CD4-positive, alpha-beta T cell (primary cell): Measurements from ENCODE around the gene AGXT. TPM values are rescaled to one million over a fixed set of nuclear protein-coding genes. Genes with fewer than 3 reads are reported as not detected.

Experiments used
- ATAC-seq: fragments of 200-7000 bp; cut with Tn5 transposase; one replicate; pipeline ENCODE4 v1.10.0; 2022; ENCODE audit warnings: mild to moderate bottlenecking; ENCODE audit not compliant: poor library complexity
- CTCF ChIA-PET: fragments of 350-600 bp; sonication (Branson Sonifier 250); formaldehyde crosslinking; loops from one replicate; lab custom pipeline; 2021; ENCODE audit warnings: antibody characterized with exemption, inconsistent platforms; lab: Charles Lee
- POLR2A ChIA-PET: fragments of 350-600 bp; sonication (Branson Sonifier 250); formaldehyde crosslinking; loops from one replicate; lab custom pipeline; 2021; ENCODE audit warnings: antibody characterized with exemption, inconsistent platforms; lab: Charles Lee
- DNase-seq, 14 experiments: peaks; one replicate each; pipeline ENCODE4 v3.0.0-alpha.2; 2013 to 2020; ENCODE audit warnings: mixed read lengths in 2 of 14
- H3K27ac ChIP-seq, 2 donors: one replicate each; pipeline versions ENCODE4 v1.5.1 to v1.7.0; 2013; ENCODE audit warnings: low read length in 2 of 2, low read depth in 1 of 2, mild to moderate bottlenecking in 1 of 2
- H3K27me3 ChIP-seq, 2 experiments: 1 replicate in 1 of 2; 2 replicates in 1 of 2; pipeline versions ENCODE4 v1.6.1 to v1.7.0; 2013; ENCODE audit warnings: low read length in 2 of 2, control low read depth in 1 of 2, mild to moderate bottlenecking in 1 of 2, moderate library complexity in 1 of 2; ENCODE audit not compliant: insufficient read depth in 2 of 2, control insufficient read depth in 1 of 2
- H3K36me3 ChIP-seq: one replicate; pipeline ENCODE4 v1.6.1; 2013; ENCODE audit warnings: low read length, control low read depth; ENCODE audit not compliant: insufficient read depth
- H3K4me1 ChIP-seq: one replicate; pipeline ENCODE4 v1.6.1; 2013; ENCODE audit warnings: low read length, control low read depth; ENCODE audit not compliant: insufficient read depth
- H3K4me3 ChIP-seq: one replicate; pipeline ENCODE4 v1.5.1; 2013; ENCODE audit warnings: mild to moderate bottlenecking, low read length, moderate library complexity
- H3K9me3 ChIP-seq, 2 experiments: 1 replicate in 1 of 2; 2 replicates in 1 of 2; pipeline versions ENCODE4 v1.6.1 to v1.7.0; 2013; ENCODE audit warnings: low read length in 2 of 2, mild to moderate bottlenecking in 2 of 2, control low read depth in 1 of 2, moderate library complexity in 1 of 2; ENCODE audit not compliant: control insufficient read depth in 1 of 2, insufficient read depth in 1 of 2
- H3K27ac Mint-ChIP-seq: one replicate; pipeline ENCODE4 v1.8.0; 2020; ENCODE audit warnings: mixed read lengths
- H3K27me3 Mint-ChIP-seq: one replicate; pipeline ENCODE4 v1.8.0; 2021; ENCODE audit warnings: mixed read lengths
- H3K36me3 Mint-ChIP-seq: one replicate; pipeline ENCODE4 v1.8.0; 2021; ENCODE audit warnings: low read depth, mixed read lengths
- H3K4me1 Mint-ChIP-seq: one replicate; pipeline ENCODE4 v1.8.0; 2021; ENCODE audit warnings: low read depth, mixed read lengths
- H3K4me3 Mint-ChIP-seq: one replicate; pipeline ENCODE4 v1.8.0; 2020; ENCODE audit warnings: mild to moderate bottlenecking, mixed read lengths
- H3K9me3 Mint-ChIP-seq: one replicate; pipeline ENCODE4 v1.8.0; 2020; ENCODE audit warnings: mixed read lengths
- CTCF ChIP-seq: fragments of 200-600 bp; IDR thresholded peaks from one replicate; pipeline ENCODE4 v1.8.0; 2022; ENCODE audit warnings: antibody characterized with exemption, mild to moderate bottlenecking
- intact Hi-C, 2 experiments: fragments of 100-400 bp; cut with DNase I in 1 of 2; cut with micrococcal nuclease in 1 of 2; formaldehyde crosslinking; loops; one replicate each; pipeline versions ENCODE4 v1.15.1 to v1.9.0; 2023 to 2025; cut with DNase I, micrococcal nuclease
- total RNA-seq, 174 experiments: library from RNA in 2 of 174; stranded (reverse) in 2 of 174; gene quantifications; one replicate each; pipeline ENCODE4 v1.2.3 and lab custom pipeline; 2021 to 2026

Gene AGXT
- total RNA-seq, 2 experiments from 2014 or later, result not detected

GRCh38 chr2:240893363-240893844, 24.8 kb downstream of the AGXT start:
- Histone ChIP-seq H3K9me3 (no peaks in the 10 kb centered on the region), H3K27me3 (no peaks in the 10 kb centered on the region), H3K36me3 (no peaks in the 10 kb centered on the region), H3K4me1 (no peaks in the 10 kb centered on the region), H3K4me3 (no peak overlapping the region), H3K27ac (no peak overlapping the region)
- TF ChIP-seq CTCF, result no peak
- CTCF ChIA-PET, result no interaction called here
- H3K4me3 Mint-ChIP-seq, result no peak overlapping the region
- no peaks in the 10 kb centered on the region for H3K27me3 Mint-ChIP-seq
- no peaks in the 10 kb centered on the region for H3K4me1 Mint-ChIP-seq
- H3K27ac Mint-ChIP-seq, result no peak overlapping the region
- no peaks in the 10 kb centered on the region for H3K36me3 Mint-ChIP-seq
- intact Hi-C loops, result no loop called here
- no peak for ATAC-seq
- H3K9me3 Mint-ChIP-seq, result no peaks in the 10 kb centered on the region
- POLR2A ChIA-PET, result no interaction called here
- peak in 3 of 14 experiments; percentile 9 to 36 (median 20) for DNase-seq

- CTCF ChIA-PET, result no interaction called here
- Mint-ChIP-seq H3K36me3 (no peaks in the 10 kb centered on the region), H3K4me3 (no peak overlapping the region), H3K27me3 (no peaks in the 10 kb centered on the region), H3K9me3 (no peaks in the 10 kb centered on the region), H3K4me1 (no peaks in the 10 kb centered on the region), H3K27ac (no peak overlapping the region)
- Histone ChIP-seq H3K27ac (no peak overlapping the region), H3K4me3 (no peak overlapping the region), H3K27me3 (no peaks in the 10 kb centered on the region), H3K9me3 (no peaks in the 10 kb centered on the region), H3K4me1 (no peaks in the 10 kb centered on the region), H3K36me3 (no peaks in the 10 kb centered on the region)
- DNase-seq (no peak), ATAC-seq (no peak)
- intact Hi-C loops, result no loop called here
- POLR2A ChIA-PET, result no interaction called here
- TF ChIP-seq CTCF, result no peak
Measured at GRCh38 chr2:240894006-240894405, 25.4 kb downstream of the AGXT start.

- Histone ChIP-seq H3K4me1 (no peaks in the 10 kb centered on the region), H3K27ac (no peak overlapping the region), H3K4me3 (no peak overlapping the region), H3K36me3 (no peaks in the 10 kb centered on the region), H3K27me3 (no peaks in the 10 kb centered on the region), H3K9me3 (no peaks in the 10 kb centered on the region)
- no peaks in the 10 kb centered on the region for H3K9me3 Mint-ChIP-seq
- no peak for TF ChIP-seq CTCF
- H3K4me3 Mint-ChIP-seq, result no peak overlapping the region
- DNase-seq, result no peak
- no peak overlapping the region for H3K27ac Mint-ChIP-seq
- H3K36me3 Mint-ChIP-seq, result no peaks in the 10 kb centered on the region
- intact Hi-C loops, result no loop called here
- no peaks in the 10 kb centered on the region for H3K27me3 Mint-ChIP-seq
- CTCF ChIA-PET, result no interaction called here
- no peak for ATAC-seq
- POLR2A ChIA-PET, result no interaction called here
- no peaks in the 10 kb centered on the region for H3K4me1 Mint-ChIP-seq
Measured at GRCh38 chr2:240894836-240895558, 26.4 kb downstream of the AGXT start.
